ENCODE data around the gene OR2T1.
A peak's percentile ranks its signal among the peaks of the same experiment; 100 is the strongest.
"Not testable (repeated sequence)": the region's sequence is repeated elsewhere in the genome, so short reads cannot be mapped to it uniquely, and the experiment has no call there.

OR2T1 gene, protein sequence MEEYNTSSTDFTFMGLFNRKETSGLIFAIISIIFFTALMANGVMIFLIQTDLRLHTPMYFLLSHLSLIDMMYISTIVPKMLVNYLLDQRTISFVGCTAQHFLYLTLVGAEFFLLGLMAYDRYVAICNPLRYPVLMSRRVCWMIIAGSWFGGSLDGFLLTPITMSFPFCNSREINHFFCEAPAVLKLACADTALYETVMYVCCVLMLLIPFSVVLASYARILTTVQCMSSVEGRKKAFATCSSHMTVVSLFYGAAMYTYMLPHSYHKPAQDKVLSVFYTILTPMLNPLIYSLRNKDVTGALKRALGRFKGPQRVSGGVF

GRCh38 chr1:248402748-248403147 lies at the start of gene OR2T1:
Gene OR2T1, plus strand, starts transcription at chr1:248403048. Its CDS starts 3,100 bp downstream, at chr1:248406148.
- DNase-seq (ENCODE audit: low read depth in 2 of 2): no peak

GRCh38 chr1:248359415-248359814 lies 43.4 kb upstream of the OR2T1 start:
- no peak for DNase-seq (ENCODE audit: low read depth in 2 of 2)

DNA sequence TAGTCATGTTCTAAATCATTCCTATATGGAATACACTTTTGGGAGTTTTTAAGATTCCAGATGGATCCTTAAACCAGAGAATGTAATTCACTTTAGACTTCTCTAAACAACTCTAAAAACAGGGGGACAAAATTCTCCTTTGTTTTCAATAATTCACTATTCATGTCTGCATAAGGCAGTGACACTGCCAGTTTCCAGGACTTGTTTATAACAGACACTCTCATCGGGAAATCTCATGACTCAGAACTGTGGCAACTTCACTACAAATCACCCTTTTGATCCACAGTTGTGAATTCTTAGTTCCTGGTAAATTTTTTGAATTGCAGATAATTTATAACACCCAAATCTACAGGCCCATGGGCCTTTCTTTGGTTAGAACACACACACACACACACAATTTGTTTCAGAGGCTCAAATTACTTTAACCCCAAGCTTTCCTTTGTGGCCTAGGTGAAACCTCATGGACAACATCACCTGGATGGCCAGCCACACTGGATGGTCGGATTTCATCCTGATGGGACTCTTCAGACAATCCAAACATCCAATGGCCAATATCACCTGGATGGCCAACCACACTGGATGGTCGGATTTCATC lies 41.6 kb upstream of the OR2T1 start, which contains the start of gene OR2T4:
Gene OR2T4 (plus strand): TSS at position 545 of the 595 bp plus-strand sequence. CDS start 0 bp downstream, at position 545.
- DNase-seq (ENCODE audit: low read depth in 2 of 2): no peak

DNA sequence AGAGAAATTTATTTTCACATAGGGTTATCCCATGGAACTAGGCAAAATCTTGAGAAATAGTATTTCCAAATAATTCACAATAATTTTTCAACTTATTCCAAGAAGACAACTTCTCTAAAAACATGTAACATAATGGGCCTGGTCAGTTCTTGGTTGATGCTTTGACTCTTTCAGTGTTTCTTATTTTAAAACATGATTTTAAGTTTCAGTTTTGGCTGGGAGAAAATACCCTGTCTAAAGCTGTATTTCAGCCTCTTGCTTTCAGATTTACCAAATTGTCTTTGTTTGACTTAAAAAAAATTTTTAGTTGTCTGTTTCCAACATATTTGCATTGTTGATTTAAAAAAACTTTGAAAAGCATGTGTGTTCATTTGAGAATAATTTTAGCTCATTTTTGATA lies 36.2 kb upstream of the OR2T1 start:
- DNase-seq (ENCODE audit: low read depth in 2 of 2): no peak

- DNase-seq (ENCODE audit: low read depth in 2 of 2): no peak
Measured at GRCh38 chr1:248372394-248372793, 30.5 kb upstream of the OR2T1 start.

DNA sequence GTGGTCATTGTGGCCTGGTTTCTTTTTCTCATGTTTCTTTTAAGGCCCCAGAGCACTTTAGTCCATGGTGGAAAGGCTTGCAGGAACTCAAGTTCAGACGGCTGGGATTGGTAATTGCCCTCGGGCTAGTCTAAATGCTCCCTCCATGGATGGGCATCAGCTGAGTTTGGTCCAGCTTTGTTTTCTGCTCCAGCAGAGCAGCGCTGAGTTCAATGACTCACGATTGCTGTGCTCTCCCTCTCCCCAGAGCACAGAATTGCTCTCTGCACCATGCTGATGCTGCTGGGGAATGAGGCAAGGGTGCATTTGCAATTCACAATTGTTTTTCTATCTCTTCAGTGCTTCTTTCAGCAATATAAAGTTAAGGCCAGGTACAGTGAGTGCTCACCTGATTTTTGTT lies 29.1 kb upstream of the OR2T1 start:
- DNase-seq (ENCODE audit: low read depth in 2 of 2): no peak

GRCh38 chr1:248375446-248375845 lies 27.4 kb upstream of the OR2T1 start, which contains the start of gene OR2T6:
Gene OR2T6, plus strand, starts transcription at chr1:248375746. Its CDS starts 11,863 bp downstream, at chr1:248387609.
- DNase-seq (ENCODE audit: low read depth in 2 of 2): no peak

DNA sequence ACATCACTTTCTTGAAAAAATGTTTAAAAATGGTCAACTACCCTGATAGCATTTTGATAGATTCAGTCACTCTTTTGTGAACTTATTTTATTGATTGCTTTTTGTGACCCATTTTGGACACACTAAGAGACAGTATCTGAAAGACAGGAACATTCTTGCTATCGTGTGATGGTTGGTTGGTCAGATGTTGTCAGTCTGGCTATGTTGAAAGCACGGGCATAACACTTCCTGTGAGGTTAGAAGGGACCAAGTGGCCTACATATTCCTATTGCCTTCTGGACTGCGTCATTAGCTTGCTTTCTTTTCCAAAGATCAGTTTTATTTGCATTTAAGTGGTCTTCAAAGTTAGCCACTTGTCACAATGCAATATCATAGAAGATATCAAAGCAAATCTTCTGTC lies 25.9 kb upstream of the OR2T1 start:
- no peak for DNase-seq (ENCODE audit: low read depth in 2 of 2)

DNA sequence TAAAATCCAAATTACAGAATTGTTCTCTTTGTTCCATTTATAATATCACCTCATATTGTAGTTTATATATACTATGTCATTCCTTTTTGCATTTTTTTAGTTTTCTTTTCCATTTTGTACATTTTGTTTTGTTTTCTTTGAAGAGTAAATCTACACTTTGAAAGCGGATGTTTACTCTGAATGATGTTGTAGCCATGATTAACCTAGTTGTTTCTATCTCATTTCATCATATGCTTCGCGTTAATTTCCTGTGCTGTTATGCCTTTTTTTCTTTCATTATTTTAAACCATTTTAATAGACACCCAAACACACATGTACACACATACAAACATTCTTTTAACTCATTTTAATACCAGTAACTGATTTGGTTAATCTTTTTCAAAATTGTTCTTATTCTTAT lies 22.0 kb upstream of the OR2T1 start:
- DNase-seq (ENCODE audit: low read depth in 2 of 2): no peak

DNA sequence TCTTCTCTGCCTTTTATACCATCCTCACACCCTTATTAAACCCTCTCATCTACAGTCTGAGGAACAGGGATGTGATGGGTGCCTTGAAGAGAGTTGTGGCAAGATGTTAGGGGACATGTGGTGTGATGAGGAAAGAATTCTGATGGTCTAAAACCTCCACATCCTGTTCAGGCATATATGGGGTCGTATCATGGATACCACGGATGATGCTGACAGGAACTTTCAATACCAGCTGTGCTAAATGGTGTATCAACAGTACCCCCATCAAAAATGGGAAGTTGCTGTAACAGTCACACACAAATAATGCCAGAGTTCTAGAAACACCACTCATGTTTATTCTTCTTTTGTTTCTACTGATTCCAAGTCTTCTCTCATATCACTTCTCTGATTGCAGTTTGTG lies 14.4 kb upstream of the OR2T1 start:
- no peak for DNase-seq (ENCODE audit: low read depth in 2 of 2)

GRCh38 chr1:248393050-248393449 lies 9.8 kb upstream of the OR2T1 start:
- no peak for DNase-seq (ENCODE audit: low read depth in 2 of 2)

GRCh38 chr1:248404024-248404423 lies 1.2 kb downstream of the OR2T1 start:
- DNase-seq (ENCODE audit: low read depth in 2 of 2): peak in 1 of 2 experiments; percentile 1

GRCh38 chr1:248406721-248407692 lies 4.2 kb downstream of the OR2T1 start:
- DNase-seq (ENCODE audit: low read depth in 2 of 2): no peak

DNA sequence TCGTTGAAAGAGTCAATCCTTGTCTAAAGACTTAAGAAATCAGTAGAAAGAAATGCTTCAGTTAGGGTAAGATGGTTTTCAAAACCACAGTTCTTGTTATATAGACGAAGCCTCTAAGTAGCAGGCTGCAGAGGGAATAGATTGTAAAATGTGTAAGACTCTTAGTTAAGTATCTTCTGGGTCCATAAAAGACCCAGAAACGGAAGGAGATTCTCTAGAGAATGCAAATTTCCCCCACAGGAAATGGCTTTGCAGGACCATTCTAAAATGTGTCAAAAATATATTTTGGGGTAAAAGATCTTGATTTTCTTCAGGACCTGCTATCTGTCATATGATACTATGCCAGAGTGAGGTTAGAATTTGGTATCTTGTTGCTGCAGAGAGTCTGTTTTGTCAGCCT lies 13.4 kb downstream of the OR2T1 start:
- no peak for DNase-seq (ENCODE audit: low read depth in 2 of 2)

- no peak for DNase-seq (ENCODE audit: low read depth in 2 of 2)
Measured at GRCh38 chr1:248417854-248418253, 15.0 kb downstream of the OR2T1 start.

DNA sequence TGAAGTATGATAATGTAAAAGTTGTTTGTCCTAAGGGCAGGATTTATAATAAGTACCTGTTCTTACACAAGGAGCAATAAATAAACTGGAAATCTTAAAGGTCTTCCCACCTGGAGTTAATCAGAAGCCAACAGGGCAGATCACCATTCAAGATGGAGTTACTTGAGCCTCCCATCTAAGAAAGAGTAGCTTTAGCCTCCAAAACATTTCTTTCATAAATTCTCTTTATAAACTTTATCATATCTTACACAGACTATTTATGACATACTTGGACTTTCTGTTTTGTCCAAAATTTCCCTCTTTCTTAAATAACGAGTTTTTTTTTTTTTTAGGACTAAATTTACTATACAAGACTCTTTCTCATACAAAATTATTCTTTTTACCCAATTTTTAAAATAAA lies 18.5 kb downstream of the OR2T1 start:
- no peak for DNase-seq (ENCODE audit: low read depth in 2 of 2)

DNA sequence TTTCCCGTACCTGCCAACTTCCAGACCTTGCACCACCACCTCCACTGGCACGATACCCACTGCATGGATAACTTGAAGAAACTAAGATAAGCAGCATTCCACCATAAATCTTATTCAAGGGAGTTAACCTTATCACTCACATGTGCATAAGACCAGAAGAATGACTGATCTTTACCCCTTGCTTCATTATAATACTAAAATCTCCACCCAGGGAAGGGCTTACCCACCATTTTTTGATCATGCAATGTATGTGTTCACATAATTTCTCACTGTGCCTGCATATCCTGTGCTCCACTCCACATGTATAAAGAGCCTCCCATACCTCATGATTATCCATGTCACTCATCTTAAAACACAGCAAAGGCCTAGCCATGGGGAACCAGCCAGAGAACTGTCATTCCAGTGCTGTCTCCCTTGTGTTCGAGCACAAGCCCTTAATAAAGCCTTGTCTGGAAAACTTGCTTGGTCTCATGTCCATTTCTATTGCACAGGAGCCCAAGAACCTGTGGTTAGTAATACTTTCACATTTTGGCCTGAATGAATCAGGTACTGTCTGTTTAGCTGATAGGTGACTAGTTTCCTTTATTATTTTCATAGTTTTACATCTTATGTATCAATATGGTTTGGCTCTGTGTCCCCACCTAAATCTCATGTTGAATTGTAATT lies 24.8 kb downstream of the OR2T1 start:
- DNase-seq (ENCODE audit: low read depth in 2 of 2): not testable (repeated sequence)

DNA sequence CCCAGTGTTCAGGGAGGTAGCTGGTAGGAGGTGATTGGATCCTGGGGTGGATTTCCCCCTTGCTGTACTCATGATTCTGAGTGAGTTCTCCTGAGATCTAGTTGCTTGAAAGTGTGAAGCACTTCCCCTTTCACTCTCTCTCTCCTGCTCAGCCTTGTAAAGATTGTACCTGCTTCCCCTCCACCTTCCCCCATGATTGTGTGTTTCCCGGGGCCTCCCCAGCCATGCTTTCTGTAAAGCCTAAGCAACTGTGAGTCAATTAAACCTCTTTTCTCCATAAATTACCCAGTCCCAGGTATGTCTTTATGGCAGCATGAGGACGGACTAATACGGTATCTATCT lies 25.3 kb downstream of the OR2T1 start:
- DNase-seq (ENCODE audit: low read depth in 2 of 2): not testable (repeated sequence)

DNA sequence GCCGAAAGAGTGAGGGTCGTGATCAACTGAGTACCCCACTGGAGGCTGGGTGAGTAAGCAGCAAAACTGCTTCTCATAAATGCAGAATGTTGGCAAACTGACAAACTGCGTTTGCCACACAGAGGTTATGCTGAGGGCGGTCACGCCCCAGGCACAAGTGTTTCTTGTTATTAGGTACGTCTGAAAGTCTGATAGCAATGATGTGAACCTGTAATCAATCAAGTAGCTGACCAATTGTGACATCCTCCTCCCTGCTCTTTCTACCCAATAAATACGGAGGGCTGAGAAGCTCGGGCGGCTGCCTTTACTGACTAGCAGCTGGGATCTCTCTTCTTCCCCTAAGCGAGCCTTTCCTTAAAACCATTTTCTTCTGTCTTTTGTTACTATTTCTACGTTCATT lies 28.8 kb downstream of the OR2T1 start:
- DNase-seq (ENCODE audit: low read depth in 2 of 2): not testable (repeated sequence)

DNA sequence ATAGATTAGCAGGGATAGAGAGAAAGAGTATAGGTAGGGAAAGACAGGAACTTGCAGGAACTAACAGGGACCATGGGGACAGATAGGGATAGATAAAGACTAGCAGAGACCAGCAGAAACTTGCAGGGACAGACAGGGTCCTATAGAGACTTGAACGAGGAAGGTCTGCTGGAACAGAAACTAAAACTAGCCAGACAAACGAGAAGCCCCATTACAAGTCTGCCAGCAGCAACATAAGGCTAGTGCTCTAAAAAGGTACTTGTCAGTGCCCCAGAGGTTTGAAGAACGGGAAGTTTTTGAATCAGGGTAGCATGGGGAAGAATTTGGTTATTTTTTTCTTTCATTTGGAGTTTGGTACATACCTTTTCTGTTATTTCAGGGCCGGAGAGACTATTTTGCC lies 29.4 kb downstream of the OR2T1 start:
- not testable (repeated sequence) for DNase-seq (ENCODE audit: low read depth in 2 of 2)

DNA sequence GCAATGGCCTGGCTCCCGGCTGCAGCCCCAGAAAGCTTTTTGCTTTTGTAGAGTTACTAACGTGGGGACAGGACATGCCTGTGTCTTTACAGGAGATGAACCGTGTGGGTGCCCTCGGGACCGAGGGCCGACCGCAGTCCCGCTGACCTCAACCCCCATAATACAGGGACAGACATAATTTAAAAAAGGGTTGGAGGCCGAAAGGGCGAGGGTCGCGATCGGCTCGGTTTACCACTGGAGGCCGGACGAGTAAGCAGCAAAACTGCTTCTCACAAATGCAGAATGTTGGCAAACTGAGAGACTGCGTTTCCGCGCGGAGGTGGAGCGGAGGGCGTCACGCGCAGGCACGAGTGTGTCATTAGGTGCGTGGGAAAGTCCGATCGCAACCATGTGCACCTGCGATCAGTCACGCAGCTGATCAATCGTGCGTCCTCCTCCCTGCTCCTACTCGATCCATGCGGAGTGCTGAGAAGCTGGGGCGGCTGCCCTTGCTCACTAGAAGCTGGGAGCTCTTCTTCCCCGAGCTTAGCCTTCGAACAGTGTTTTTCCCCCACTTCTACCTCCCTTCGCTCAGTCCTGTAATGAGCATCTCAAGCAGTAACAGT lies 31.1 kb downstream of the OR2T1 start:
- not testable (repeated sequence) for DNase-seq (ENCODE audit: low read depth in 2 of 2)
